MM.1S (cell line): Measurements from ENCODE around the gene CATSPERD.

ENCODE experiments used
- DNase-seq: peaks from one replicate; pipeline ENCODE4 v3.0.0-alpha.2; 2015
- H2AFZ ChIP-seq: fragments of 300-600 bp; sonication (generic); 2 replicates; pipeline ENCODE4 v1.6.0; 2016; ENCODE audit warnings: antibody characterized with exemption, low read length
- H3F3A ChIP-seq: fragments of 300-600 bp; sonication (generic); 2 replicates; pipeline ENCODE4 v1.6.1; 2016; ENCODE audit warnings: mild to moderate bottlenecking, antibody characterized with exemption, low read length, moderate library complexity, mixed read lengths; ENCODE audit not compliant: insufficient read depth
- H3K27ac ChIP-seq: fragments of 300-600 bp; sonication (generic); 2 replicates; pipeline ENCODE4 v1.5.1; 2016; ENCODE audit warnings: mild to moderate bottlenecking, low read length
- H3K27me3 ChIP-seq: fragments of 300-600 bp; sonication (generic); replicated peaks from 2 replicates; pipeline ENCODE4 v1.6.0; 2016; ENCODE audit warnings: low read length; ENCODE audit not compliant: insufficient read depth
- H3K36me3 ChIP-seq: fragments of 300-600 bp; sonication (generic); replicated peaks from 2 replicates; pipeline ENCODE4 v1.6.1; 2016; ENCODE audit warnings: mild to moderate bottlenecking, low read length, mixed read lengths; ENCODE audit not compliant: insufficient read depth
- H3K4me1 ChIP-seq: fragments of 300-600 bp; sonication (generic); 2 replicates; pipeline ENCODE4 v1.6.1; 2016; ENCODE audit warnings: low read length, mixed read lengths
- H3K4me2 ChIP-seq: fragments of 300-600 bp; sonication (generic); 2 replicates; pipeline ENCODE4 v1.6.0; 2016; ENCODE audit warnings: low read depth, low read length
- H3K4me3 ChIP-seq: fragments of 300-600 bp; sonication (generic); 2 replicates; pipeline ENCODE4 v1.5.1; 2016; ENCODE audit warnings: low read length, mixed read lengths
- H3K79me2 ChIP-seq: fragments of 300-600 bp; sonication (generic); 2 replicates; pipeline ENCODE4 v1.6.1; 2016; ENCODE audit warnings: mixed run types, low read length, mixed read lengths
- H3K9ac ChIP-seq: fragments of 300-600 bp; sonication (generic); 2 replicates; pipeline ENCODE4 v1.6.1; 2016; ENCODE audit warnings: low read length, mixed read lengths
- H3K9me2 ChIP-seq: fragments of 300-600 bp; sonication (generic); replicated peaks from 2 replicates; pipeline ENCODE4 v1.6.1; 2016; ENCODE audit warnings: mild to moderate bottlenecking, low read length, mixed read lengths; ENCODE audit not compliant: insufficient read depth
- H3K9me3 ChIP-seq: fragments of 300-600 bp; sonication (generic); replicated peaks from 2 replicates; pipeline ENCODE4 v1.6.1; 2016; ENCODE audit warnings: mild to moderate bottlenecking, low read length, mixed read lengths; ENCODE audit not compliant: insufficient read depth
- H4K20me1 ChIP-seq: fragments of 300-600 bp; sonication (generic); 2 replicates; pipeline ENCODE4 v1.6.1; 2016; ENCODE audit warnings: mild to moderate bottlenecking, low read length, moderate library complexity, mixed read lengths; ENCODE audit not compliant: insufficient read depth
- CTCF ChIP-seq: fragments of 300-600 bp; sonication (generic); IDR thresholded peaks from 2 replicates; pipeline ENCODE4 v1.5.1; 2016; ENCODE audit warnings: antibody characterized with exemption, low read length, mixed read lengths
- EZH2 ChIP-seq: fragments of 300-600 bp; sonication (generic); optimal IDR thresholded peaks from 2 replicates; pipeline ENCODE3; 2017; ENCODE audit warnings: low read depth, mild to moderate bottlenecking, antibody characterized with exemption, low read length, mixed read lengths
- EZH2phosphoT487 ChIP-seq: fragments of 300-600 bp; sonication (generic); IDR thresholded peaks from 2 replicates; pipeline ENCODE4 v1.6.1; 2018; ENCODE audit warnings: antibody characterized with exemption, low read length

CATSPERD gene

GRCh38 chr19:5804516-5805461 lies 84.4 kb downstream of the CATSPERD start, which contains the start of gene NRTN:
Gene NRTN, plus strand, starts transcription at chr19:5805067. Its CDS starts 19,099 bp downstream, at chr19:5824166.
- Histone ChIP-seq H4K20me1 (no peaks in the 10 kb centered on the region; the same call in 1 of the 2 replicates), H3K4me1 (peaks cover 8% of the 10 kb centered on the region; the same call in 1 of the 2 replicates), H3K27me3 (peaks cover 21% of the 10 kb centered on the region), H3K36me3 (no peaks in the 10 kb centered on the region), H3F3A (0 out of 2 replicates have a peak, but pooled peaks cover 6% of the 10 kb centered on the region), H3K9me3 (no peaks in the 10 kb centered on the region), H3K27ac (no peak within 1 kb of the TSS), H3K4me2 (peak within 1 kb of the TSS; percentile 98), H3K9ac (peak within 1 kb of the TSS; percentile 36; the same call in 1 of the 2 replicates), H3K9me2 (no peaks in the 10 kb centered on the region), H2AFZ (peak within 1 kb of the TSS; percentile 97), H3K79me2 (peaks cover 4% of the 10 kb centered on the region; the same call in 1 of the 2 replicates), H3K4me3 (peak within 1 kb of the TSS; percentile 60)
- DNase-seq = peak; percentile 55
- TF ChIP-seq EZH2phosphoT487 (no peak), CTCF (no peak), EZH2 (no peak)

- Histone ChIP-seq H3K9me3 (no peaks in the 10 kb centered on the region), H3K4me3 (peak overlapping the region; percentile 58), H3K4me2 (peak overlapping the region; percentile 59), H3K4me1 (peaks cover 7% of the 10 kb centered on the region; the same call in 1 of the 2 replicates), H3K9me2 (no peaks in the 10 kb centered on the region), H4K20me1 (no peaks in the 10 kb centered on the region; the same call in 1 of the 2 replicates), H3K27me3 (peaks cover 16% of the 10 kb centered on the region), H3F3A (0 out of 2 replicates have a peak, but pooled peaks cover 6% of the 10 kb centered on the region), H3K79me2 (peaks cover 4% of the 10 kb centered on the region; the same call in 1 of the 2 replicates), H2AFZ (peak overlapping the region; percentile 64), H3K27ac (no peak overlapping the region), H3K36me3 (no peaks in the 10 kb centered on the region), H3K9ac (peak overlapping the region; percentile 36; the same call in 1 of the 2 replicates)
- TF ChIP-seq EZH2phosphoT487 = no peak
- TF ChIP-seq CTCF = peak; percentile 78
- peak; percentile 68 for DNase-seq
Measured at GRCh38 chr19:5805462-5806132, 85.2 kb downstream of the CATSPERD start.

- H4K20me1 ChIP-seq = no peaks in the 10 kb centered on the region; the same call in 1 of the 2 replicates
- peak overlapping the region; percentile 58; the same call in 1 of the 2 replicates for H3K4me3 ChIP-seq
- no peaks in the 10 kb centered on the region for H3K9me2 ChIP-seq
- no peak overlapping the region for H2AFZ ChIP-seq
- H3K79me2 ChIP-seq = peaks cover 4% of the 10 kb centered on the region; the same call in 1 of the 2 replicates
- H3K4me1 ChIP-seq = peaks cover 4% of the 10 kb centered on the region; the same call in 1 of the 2 replicates
- no peak overlapping the region for H3K4me2 ChIP-seq
- no peaks in the 10 kb centered on the region for H3K36me3 ChIP-seq
- H3K9ac ChIP-seq = no peak overlapping the region
- no peak overlapping the region for H3K27ac ChIP-seq
- H3K27me3 ChIP-seq = peaks cover 15% of the 10 kb centered on the region
- DNase-seq = no peak
- TF ChIP-seq EZH2phosphoT487 (no peak), EZH2 (no peak), CTCF (no peak)
- no peaks in the 10 kb centered on the region for H3K9me3 ChIP-seq
- 0 out of 2 replicates have a peak, but pooled peaks cover 6% of the 10 kb centered on the region for H3F3A ChIP-seq
Measured at GRCh38 chr19:5806133-5806489, 85.7 kb downstream of the CATSPERD start.
